HK-2 (cell line): ENCODE results near the gene INTS1.
A peak's percentile ranks its signal among the peaks of the same experiment; 100 is the strongest.
"Not testable (repeated sequence)": the region's sequence is repeated elsewhere in the genome, so short reads cannot be mapped to it uniquely, and the experiment has no call there.

Source experiments
- DNase-seq: peaks from one replicate; pipeline ENCODE4 v3.0.0-alpha.2; 2018; ENCODE audit not compliant: unreplicated experiment

The INTS1 gene

DNA sequence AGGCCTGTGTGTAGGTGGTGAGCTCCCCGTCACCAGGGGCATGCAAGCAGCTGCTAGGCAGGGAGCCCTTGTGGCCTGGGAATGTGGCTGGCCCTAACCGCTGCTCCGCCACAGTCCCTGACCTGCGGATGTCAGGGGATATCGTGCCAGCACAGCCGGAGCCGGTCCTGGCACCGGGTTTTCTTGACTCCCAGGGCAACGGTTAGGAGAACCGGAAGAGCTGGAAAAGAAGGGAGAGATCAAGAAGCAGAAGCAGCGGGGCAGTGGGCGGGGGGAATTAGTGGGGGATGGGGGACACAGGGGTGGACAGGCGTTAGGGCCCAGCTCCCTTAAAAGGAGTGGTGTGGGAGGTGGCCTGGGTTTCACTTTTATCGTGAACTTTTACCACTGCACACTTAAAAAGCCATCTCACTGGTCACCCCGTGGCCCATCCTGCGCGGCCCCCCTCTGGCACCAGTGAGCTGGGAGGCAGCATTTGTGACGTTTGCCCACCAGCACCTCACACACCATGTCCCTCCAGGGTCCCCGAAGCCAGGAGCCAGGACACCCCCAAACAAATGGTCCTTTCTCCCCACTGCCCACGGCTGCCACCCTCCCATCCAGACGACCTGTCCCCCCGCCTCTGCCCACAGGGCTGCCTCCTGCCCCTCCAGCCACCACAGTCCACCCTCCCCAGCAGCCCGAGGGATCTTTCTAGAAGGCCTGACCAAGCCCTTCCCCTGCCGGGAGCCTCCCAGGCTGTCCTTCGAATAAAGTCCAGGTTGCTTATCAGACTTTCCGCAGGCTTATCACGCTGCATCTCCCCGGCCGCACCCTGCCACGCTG, 43.2 kb downstream of the INTS1 start:
- DNase-seq = no peak

DNA sequence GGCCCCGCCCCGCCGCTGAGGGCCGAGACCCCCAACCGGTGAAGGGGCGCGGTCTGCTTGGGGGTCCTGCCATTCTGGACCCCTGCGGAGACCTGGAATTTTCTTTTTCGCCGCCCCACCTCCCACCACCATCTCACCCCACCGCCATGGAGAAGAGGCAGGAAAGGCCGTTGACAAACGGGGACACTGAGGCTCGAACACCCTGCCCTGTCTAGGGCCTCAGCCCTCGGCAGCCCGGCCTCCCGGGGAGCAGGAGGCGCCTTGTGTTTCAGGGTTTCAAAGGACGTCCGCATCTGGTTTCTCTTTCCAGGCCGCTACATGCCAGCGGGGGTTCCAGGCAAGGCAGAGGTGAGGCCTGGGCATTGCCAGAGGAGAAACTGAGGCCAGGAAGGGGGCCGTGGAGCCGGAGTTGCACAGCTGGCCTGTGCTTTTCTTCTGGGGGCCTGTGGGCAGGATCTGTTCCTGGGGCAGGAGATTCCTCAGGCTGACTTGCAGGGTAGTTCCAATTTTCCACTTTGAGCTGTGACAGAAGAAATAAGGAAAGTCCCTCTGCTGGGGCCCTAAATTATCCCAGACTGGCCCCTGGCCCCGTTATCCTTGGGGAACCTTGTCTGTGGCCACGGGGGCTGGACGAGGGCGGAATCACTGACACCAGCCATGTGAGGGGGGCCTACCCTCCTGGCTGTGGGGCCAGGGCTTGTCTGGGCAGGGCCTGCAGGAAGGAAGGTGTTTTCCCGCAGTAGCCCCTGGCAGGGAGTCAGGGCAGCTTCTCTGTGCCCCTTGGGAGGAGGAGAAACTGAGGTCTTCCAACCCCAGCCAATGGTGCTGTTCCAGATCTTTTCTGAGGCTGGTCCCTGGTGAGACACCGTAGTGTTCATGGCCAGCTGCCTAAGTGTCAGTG, 44.0 kb downstream of the INTS1 start:
- no peak for DNase-seq

DNA sequence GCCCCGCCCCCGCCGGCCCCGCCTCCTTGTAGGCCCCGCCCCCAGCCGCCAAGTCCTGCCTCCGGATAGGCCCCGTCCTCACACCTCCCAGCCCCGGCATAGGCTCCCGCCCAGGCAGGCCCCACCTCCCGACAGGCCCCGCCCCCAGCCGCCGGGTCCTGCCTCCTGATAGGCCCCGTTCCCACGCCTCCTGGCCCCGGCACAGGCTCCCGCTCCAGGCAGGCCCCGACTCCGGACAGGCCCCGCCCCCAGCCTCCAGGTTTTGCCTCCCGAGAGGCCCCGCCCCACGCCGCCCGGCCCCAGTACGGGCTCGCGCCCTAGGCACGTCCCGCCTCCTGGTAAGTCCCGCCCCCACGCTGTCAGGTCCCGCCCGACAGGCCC, 44.7 kb downstream of the INTS1 start:
- peak; percentile 100 for DNase-seq

DNA sequence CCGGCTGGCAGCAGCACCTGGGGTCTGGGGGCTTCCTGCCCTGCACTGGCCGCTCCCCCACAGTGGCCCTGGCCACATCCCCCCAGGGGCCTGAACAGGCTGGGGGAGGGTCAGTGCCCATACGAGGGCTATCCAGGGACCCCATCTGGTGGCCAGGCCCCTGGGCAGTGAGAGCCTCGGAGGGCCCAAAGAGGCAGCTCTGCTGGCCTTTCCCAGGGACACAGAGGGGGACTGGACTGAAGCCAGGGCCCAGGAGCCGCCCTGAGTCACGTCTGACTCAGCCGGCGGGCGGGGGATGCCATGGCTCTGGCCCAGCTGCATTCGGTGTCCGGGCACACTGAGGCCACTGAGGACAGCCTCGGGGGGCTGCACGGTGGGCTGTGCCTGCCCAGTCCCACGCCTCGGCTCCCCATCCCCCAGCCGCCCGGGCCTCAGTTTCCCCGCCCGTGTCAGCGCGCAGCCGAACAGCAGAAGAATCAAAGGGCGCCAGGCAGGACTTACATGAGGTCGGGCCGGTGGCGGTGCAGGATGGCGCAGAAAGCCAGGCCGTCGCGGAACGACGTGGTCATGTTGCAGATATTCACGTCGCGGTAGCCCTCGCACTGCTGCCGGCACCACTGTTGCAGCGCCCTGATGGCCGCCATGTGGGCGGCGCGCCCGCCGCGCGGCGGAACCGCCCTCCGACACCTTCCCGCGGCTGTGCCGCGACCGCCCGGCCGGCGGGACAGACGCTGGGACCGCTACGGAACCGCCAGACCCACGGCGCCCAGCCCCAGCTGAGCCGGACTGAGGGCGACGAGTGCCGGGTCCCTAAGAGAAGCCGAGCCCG, 45.3 kb downstream of the INTS1 start, which contains the start of gene MICALL2:
Gene MICALL2, minus strand, starts transcription at position 788 of the 829 bp plus-strand sequence. Its CDS starts 144 bp downstream, at position 644.
- peak; percentile 83 for DNase-seq

DNA sequence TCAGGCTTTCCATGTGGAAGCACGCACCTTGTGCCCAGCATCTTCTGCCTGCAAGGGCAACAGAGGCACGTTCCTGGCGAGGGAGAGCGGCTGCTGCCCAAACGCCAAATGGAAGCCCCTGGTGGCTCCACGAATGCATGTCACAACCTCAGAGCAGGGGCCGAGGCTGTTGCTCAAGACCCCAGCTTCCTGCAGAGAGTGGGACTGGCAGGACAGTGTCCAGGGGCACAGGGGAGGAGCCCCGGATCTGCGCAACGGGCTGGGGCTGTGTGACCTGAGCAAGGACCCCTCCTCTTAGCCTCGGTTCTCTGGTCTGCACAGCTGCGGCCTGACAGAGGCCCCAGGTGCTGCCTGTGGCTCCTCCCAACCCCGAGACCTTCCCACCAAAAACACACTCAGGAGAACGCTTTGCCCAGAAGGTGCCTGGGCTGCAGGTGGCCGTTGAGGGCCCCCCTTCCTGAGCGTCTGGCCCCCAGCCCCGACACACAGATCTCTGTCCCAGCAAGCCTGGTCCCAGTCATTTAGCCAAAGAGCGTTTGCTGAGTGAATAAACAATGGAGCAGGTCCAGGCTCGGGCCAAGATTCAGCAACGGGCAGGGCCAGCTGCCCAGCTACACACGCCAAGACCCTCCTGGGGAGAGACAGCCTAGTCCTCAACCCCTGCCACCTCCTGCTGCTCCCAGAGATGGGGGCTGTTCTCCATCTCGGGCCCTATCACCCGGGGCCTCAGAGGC, 46.1 kb downstream of the INTS1 start:
- DNase-seq = no peak

DNA sequence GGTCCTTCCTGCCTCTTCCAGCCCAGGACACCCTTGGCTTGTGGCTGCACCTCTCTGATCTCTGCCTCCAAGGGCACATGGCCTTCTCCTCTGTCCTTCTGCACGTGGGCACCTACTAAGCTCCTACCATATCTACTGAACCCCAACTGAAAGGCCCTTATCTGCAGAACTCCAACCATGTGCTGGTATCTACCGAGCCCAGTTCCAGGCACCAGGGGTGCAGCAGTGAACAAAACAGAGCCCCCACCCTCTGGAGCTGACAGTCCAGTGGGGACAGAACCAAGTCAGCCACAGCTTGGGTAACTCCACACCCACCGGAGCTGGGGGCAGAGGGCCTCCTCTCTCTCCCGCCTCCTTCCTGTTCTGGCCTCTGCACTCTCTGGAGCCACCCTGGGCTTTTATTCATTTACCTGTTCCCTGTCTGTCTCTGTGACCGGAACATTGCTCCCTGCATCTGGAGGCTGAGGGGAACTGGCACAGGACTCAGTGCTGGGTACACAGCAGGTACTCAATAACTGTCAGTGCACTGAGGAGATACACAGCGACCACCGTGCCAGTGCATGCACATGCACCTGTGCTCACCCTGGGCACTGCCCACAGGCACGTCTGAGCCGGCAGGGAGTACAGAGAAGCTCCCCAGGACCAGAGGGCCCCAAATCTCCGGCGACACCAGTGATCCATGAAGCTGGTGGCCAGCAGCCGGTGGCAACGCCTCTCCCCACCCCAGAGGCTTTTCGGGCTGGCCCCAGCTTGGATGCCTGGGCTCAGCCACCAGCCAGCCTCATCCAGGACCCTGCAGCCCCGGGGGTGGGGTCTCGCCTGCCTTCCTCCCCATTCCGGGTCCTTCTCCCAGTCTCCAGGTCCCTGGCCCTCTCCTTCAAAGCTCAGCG, 46.9 kb downstream of the INTS1 start:
- DNase-seq = no peak

DNA sequence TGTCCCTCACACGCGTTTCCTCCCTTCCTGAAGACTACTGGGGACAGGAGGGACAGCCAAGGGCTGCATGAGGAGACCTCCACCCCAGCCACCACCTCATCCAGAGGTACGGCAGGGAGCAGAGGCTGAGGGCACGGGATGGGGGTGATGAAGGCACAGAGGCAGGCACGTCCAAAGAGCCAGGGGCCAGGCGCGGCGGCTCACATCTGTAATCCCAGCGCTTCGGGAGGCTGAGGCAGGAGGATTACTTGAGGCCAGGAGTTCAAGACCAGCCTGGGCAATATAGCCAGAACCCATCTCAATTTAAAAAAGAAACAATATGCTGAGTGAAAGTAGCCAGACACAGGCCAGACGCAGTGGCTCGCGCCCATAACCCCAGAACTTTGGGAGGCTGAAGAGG, 48.2 kb downstream of the INTS1 start:
- DNase-seq = no peak

DNA sequence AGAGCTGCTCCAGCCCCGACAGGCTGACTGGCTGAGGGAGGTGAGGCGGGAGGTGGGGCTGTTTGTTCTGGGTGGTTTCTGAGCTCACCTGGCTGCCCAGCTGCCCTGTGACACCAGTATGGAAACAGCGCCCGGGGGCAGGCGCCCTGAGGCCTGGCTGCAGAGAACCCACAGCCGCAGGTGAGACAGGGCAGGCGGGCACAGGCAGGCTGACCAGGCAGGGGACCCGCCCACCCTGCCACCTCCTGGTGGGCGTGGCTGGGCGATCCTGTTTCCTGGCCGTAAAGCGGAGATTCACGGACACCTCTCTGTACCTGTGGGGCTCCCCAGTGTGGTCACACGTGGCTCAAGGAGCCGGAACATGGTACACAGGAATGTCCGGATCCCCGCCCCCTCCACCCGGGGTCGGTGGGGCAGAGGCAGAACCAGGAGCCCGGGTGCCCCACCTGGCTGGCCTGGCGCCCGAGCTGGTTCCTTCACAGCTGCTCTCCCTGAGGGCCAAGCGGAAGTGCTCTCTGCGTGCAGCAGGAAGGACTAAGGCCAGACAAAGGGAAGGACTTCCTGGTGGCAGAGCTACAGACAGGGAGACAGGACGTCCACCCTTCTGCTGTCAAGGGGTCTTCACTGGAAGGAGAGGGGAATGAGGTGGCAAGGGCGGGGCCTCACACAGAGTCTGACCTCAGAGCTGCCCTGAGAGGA, 48.8 kb downstream of the INTS1 start:
- DNase-seq = no peak

DNA sequence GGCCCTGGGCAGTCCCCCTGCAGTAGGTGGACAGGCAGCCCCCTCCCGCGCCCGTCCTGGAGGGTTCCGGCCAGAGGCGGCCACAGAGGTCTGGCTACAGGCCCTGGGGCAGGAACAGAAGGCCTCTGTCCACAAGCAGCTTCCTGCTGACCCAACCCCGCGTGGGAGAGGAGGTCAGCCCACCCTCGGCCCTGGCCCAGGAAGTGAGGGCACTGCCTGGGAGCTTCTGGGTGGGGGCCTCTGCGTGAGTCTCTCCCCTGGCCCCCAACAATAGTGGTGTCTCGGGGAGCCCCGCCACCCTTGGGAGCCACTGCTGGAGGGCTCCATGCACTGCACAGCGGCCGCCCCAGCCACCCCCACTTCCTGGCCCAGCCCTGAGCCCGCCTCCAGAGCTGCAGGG, 49.6 kb downstream of the INTS1 start:
- no peak for DNase-seq

DNA sequence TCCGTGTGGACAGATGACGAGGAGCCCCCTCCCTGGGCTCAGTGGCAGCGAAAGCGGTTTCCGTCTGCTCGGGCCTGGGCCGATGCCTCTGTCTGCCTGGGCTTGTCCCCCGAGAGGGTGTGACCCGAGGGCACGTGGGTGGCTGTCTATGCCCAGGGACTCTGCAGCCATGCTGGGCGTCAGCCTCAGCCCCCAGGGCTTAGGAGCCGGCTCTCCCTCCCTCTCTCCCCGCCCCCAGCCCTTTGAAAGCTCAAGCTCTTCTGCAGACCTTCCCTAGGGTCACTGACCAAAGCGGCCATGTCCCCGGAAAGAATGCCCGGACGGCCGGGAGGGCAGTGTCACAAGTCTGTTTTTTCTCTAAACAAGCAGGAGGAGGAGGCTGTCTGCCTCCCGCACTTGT, 52.0 kb downstream of the INTS1 start:
- no peak for DNase-seq

DNA sequence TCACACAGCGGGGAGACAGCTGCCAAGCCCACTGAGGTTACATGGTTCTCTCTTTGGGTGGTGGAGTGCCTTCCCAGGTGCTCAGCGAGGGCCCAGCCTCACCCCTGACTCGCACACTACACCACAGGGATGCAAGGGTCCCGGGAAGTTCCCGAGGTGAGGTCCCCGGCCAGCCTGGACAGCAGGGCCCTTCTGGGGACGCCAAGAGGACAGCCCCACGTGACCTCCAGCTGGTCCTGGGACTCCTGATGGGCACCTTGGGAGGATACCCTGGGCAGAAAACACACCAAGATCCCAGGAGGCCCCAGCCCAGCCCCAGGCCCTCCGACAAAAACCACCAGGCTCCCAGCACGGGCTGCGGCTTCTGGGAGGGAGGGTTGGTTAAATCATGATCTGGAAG, 53.2 kb downstream of the INTS1 start:
- no peak for DNase-seq

DNA sequence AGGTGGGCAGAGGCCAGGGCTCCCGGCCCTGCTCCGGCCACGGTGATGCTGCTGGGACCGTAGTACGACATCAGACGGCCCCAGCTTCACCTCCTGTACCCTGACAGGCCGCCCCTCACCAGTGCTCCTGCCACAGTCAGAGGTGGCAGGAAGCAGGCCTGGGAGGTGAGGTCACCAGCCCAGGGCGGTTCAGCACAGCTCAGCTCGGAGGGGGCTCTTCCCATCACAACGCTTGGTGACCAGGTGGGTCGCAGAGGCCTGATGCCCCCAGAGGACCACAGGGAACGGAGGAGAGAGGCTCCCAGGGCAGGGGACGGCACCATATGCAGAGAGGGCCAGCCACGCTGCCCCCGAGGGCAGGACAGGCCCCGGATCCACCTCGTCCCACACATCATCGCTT, 53.8 kb downstream of the INTS1 start:
- no peak for DNase-seq

DNA sequence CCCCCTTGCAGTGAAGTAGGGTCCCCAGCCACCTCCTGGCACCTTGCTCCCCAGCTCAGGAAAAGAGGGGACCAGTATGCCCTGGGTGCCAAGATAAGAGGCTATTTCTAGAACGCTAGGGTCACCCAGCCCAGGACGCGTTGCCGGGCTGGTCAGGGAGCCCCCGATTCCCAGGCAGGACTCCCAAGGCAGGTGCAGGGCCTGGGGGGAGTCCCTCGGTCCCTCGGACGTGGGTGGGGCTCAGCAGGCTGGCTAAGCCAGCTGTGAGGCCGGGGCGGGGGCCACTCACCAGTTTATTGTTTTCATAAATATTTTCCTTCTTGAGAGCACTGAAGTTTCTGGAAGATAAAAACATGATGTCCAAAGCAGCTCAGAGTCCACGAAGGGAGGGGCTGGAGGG, 54.2 kb downstream of the INTS1 start:
- no peak for DNase-seq

DNA sequence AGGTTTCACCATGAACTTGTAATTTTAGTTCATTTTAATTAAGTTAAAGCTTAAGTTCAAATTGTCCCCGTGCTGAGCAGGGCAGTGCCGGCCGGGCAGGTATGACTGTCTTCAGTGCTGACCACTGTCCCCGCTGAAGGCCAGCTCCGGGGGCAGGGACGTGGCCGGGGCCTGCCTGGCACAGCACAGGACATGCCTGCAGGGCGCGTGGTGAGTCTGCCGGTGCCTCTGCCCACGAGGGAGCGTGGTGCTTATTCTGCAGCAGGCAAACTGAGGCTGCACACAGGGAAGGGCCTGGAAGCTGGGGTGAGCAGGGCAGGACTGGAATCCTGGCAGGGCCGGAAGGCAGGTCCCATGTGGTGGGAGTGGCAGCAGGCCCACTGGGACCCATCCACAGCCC, 54.7 kb downstream of the INTS1 start:
- no peak for DNase-seq

DNA sequence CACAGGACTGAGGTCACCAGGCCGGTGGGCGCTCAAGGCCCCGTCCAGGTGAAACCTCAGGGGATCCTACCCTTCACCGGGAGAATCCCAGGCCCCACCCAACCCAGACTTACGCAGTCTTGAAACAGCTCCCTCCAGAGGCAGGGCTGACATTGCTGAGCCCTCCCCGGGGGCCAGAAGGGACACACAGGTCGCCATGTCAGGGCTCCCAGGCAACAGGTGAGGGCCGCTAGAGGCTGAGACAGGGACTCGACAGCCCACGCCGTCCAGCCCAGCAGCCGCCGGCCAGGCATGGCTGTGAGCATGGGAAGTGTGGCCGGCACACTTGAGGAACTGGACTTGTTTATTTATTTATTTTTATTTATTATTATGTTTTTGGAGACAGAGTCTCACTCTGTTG, 55.2 kb downstream of the INTS1 start:
- DNase-seq = no peak

DNA sequence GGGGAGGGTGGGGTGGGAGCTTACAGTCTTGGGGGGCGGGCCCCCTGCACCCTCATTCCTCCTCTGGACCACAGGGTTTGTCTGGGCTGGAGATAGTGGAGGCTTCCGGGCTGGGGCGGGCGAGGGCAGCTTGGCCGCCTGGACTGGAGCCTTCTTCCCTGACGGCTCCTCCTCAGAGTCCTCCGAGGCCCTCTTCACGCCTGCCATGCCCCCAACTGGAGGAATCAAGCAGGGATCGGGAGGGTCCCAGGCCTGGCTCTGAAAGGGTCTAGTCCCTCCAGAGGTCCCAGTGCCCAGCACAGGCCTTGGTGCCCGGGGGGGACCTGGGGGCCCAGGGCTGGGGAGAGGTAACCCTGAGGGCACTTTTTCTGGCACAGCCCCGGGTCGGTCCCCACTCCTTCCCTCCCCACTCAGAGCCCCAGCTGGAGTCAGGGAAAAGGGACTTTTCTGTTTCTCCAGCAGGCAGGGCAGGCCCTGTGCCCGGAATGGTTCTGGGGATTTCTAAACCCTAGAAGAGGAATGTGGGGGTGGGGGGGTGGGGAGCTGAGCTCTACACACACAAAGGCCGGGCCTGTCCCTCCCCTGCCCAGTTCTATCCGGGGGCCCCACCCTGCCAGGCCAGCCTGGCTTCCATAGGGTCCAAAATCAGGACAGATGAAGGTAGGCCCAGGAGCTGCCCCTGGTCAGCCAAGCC, 56.5 kb downstream of the INTS1 start:
- DNase-seq = no peak

DNA sequence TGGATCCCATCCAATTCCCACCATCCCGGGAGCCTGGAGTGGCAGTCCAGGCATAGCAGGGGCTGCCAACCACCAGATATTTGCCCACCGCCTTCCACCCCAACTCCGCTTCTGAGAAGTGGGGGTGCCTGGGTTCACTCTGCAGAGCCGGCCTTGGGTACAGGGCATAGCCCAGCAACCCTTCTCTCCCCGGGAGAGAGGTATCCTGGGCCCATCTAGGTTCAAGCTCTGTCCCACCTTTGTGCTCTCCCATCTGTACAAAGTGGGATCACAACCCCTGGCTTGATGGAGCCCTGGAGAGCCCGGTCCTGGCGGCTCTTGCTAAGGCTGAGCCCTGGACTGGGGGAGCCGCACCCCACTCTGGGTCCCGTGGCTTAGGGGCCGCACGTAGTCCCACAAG, 57.1 kb downstream of the INTS1 start:
- DNase-seq = no peak

DNA sequence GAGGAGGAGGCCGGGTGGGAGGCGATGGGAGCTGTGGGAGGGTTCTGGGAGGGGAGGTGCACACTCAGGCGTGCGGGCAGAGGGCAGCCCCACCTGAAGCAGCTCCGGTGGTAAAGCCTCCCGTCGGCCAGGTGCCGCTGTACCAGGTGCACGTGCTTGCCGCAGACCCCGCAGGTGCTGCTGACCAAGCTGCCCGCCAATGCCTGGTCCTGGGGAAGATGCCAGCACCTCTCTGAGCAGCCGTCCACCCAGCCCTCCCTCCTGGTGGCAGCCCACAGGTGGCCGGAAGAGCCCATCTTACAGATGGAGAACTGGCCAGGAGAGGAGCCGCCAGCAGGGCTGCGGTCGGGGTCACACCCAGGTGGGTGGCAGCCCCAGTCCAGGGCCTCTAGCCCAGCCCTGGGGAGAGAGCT, 57.6 kb downstream of the INTS1 start:
- no peak for DNase-seq

DNA sequence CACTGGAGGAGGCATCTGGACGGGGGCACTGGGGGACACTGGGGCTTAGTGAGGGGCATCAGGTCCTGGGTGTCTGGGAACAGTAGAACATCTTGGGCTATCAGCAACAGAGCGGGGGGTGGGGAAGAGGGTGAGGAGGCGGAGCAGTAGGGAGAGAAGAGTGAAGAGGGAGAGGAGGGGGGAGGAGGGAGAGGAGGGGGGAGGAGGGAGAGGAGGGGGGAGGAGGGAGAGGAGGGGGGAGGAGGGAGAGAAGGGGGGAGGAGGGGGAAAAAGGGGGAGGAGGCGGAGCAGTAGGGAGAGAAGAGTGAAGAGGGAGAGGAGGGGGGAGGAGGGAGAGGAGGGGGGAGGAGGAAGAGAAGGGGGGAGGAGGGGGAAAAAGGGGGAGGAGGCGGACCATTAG, 58.2 kb downstream of the INTS1 start:
- DNase-seq = not testable (repeated sequence)
